Activated T-helper 1 cell treated with anti-CD3 and anti-CD28 coated beads, Interleukin-12 subunit alpha, Interleukin-12 subunit beta, Interleukin-2, Interleukin-4 antibody, amounts not matched to agents 30 ng/mL and 10 ng/mL and 1 ng/mL, durations not matched to agents 14 hours and 24 hours and 36 hours (primary cell): Measurements from ENCODE around the gene CFC1. TPM values are rescaled to one million over a fixed set of nuclear protein-coding genes. Genes with fewer than 3 reads are reported as not detected.
"Not testable (repeated sequence)": the region's sequence is repeated elsewhere in the genome, so short reads cannot be mapped to it uniquely, and the experiment has no call there.

Experiments used
- DNase-seq: peaks from one replicate; pipeline ENCODE4 v3.0.0; 2021; ENCODE audit warnings: low spot score
- H3K27ac Mint-ChIP-seq: one replicate; pipeline ENCODE4 v1.8.0; 2021; ENCODE audit warnings: mild to moderate bottlenecking, mixed read lengths
- H3K27me3 Mint-ChIP-seq: one replicate; pipeline ENCODE4 v1.8.0; 2022; ENCODE audit warnings: mild to moderate bottlenecking, moderate library complexity, mixed read lengths; ENCODE audit not compliant: insufficient read depth
- H3K36me3 Mint-ChIP-seq: one replicate; pipeline ENCODE4 v1.8.0; 2021; ENCODE audit warnings: low read depth, mixed read lengths
- H3K4me1 Mint-ChIP-seq: one replicate; pipeline ENCODE4 v1.8.0; 2021; ENCODE audit warnings: low read depth, mixed read lengths
- H3K4me3 Mint-ChIP-seq: one replicate; pipeline ENCODE4 v1.8.0; 2021; ENCODE audit warnings: mild to moderate bottlenecking, moderate library complexity, mixed read lengths
- H3K9me3 Mint-ChIP-seq: one replicate; pipeline ENCODE4 v1.8.0; 2021; ENCODE audit warnings: mixed read lengths
- intact Hi-C: fragments of 100-400 bp; cut with micrococcal nuclease; formaldehyde crosslinking; loops from one replicate; pipeline ENCODE4 v1.15.1; 2024
- total RNA-seq: library from RNA; stranded (reverse); gene quantifications from 2 replicates; pipeline ENCODE4 v1.2.3, GENCODE V29; 2022

Gene CFC1
- total RNA-seq, 1 donor from 2014 or later: not detected

GRCh38 chr2:130574230-130574629 lies 25.1 kb downstream of the CFC1 start:
- DNase-seq: not testable (repeated sequence)

DNA sequence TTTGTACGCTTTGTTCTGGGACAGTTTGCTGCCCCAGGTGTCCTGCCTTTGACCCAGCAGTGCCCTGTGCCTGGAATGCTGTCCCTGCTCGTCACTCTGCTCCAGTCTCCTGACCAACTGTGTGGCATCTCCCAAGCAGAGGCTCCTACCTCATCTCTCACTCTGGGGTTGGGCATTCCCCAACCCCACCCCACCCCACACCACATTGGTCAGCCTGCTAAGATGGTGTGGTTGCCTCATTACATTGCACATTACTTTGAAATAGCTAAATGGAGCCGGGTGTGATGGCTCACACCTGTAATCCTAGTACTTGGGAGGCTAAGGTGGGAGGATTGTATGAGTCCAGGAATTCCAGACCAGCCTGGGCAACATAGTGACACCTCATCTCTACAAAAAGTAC lies 27.4 kb downstream of the CFC1 start:
- H3K9me3 Mint-ChIP-seq, H3K36me3 Mint-ChIP-seq, H3K27ac Mint-ChIP-seq, H3K4me3 Mint-ChIP-seq, H3K27me3 Mint-ChIP-seq, H3K4me1 Mint-ChIP-seq, DNase-seq, intact Hi-C loops: not testable (repeated sequence)

More at GRCh38 chr2:130574230-130574629, 25.1 kb downstream of the CFC1 start:
- H3K4me1 Mint-ChIP-seq, H3K27ac Mint-ChIP-seq, H3K27me3 Mint-ChIP-seq, H3K9me3 Mint-ChIP-seq, intact Hi-C loops, H3K4me3 Mint-ChIP-seq, H3K36me3 Mint-ChIP-seq: not testable (repeated sequence)

DNA sequence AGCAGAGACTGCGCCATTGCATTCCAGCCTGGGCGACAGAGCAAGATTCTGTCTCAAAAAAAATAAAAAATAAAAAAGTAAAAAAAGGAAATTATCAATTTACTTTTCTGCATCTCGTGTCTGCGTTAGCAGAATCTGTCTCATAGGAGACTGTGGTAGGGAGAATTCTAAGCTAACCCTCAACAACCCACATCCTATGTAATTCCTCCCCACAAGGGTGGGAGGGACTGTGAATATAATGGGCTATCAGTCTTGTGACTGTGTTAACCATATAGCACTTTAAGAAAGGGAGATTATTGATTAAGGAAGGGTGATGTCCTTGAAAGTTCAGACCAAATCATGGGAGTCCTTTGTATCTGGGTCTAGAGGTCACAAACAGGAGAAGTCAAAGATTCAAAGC lies 33.2 kb downstream of the CFC1 start:
- DNase-seq, H3K9me3 Mint-ChIP-seq, H3K36me3 Mint-ChIP-seq, H3K27me3 Mint-ChIP-seq, H3K4me1 Mint-ChIP-seq, H3K4me3 Mint-ChIP-seq, H3K27ac Mint-ChIP-seq, intact Hi-C loops: not testable (repeated sequence)

DNA sequence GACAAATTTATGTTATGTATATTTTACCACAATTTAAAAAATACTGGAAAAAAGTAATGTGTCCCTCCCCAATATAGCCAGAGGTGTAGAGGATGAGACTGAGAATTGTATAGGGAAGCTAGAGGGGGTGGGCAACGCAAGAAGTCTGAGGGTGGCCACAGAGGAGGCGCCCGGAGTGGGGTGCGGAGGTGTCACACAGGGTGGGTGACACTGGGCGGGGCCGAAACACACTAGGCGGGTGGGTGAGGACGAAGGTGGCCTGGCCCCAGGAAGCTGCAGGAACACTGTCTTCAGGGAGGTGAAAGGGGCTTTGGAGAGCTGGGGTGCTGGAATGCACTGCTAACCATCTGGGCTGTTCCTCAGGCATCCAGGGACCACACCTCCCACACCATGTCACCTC lies 42.9 kb downstream of the CFC1 start:
- H3K4me3 Mint-ChIP-seq, H3K4me1 Mint-ChIP-seq, intact Hi-C loops, DNase-seq, H3K27ac Mint-ChIP-seq, H3K9me3 Mint-ChIP-seq, H3K36me3 Mint-ChIP-seq, H3K27me3 Mint-ChIP-seq: not testable (repeated sequence)

DNA sequence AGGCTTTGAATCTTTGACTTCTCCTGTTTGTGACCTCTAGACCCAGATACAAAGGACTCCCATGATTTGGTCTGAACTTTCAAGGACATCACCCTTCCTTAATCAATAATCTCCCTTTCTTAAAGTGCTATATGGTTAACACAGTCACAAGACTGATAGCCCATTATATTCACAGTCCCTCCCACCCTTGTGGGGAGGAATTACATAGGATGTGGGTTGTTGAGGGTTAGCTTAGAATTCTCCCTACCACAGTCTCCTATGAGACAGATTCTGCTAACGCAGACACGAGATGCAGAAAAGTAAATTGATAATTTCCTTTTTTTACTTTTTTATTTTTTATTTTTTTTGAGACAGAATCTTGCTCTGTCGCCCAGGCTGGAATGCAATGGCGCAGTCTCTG lies 45.2 kb downstream of the CFC1 start:
- H3K4me3 Mint-ChIP-seq, H3K27ac Mint-ChIP-seq, DNase-seq, H3K9me3 Mint-ChIP-seq, intact Hi-C loops, H3K36me3 Mint-ChIP-seq, H3K27me3 Mint-ChIP-seq, H3K4me1 Mint-ChIP-seq: not testable (repeated sequence)

DNA sequence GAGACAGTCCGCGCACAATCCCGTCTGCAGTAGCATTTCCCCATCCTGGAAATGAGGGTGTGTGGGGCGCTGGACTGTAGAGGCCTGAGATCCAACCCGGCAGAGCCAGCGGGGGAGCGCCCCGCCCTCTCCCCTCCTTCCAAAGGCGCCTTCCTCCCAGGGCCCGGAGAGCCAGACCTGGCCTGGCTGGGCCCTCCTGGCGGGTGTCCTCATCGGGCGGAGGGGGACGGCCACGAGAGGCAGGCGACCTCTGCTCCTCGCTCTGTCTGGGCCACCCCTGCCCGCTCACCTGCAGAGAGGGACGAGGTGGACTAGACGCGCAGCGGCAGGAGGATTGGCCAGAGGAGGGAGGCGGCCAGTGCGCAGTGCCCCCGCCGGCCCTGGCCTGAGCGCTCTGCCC lies 49.9 kb downstream of the CFC1 start:
- H3K9me3 Mint-ChIP-seq, H3K4me3 Mint-ChIP-seq, DNase-seq, H3K36me3 Mint-ChIP-seq, intact Hi-C loops, H3K27ac Mint-ChIP-seq, H3K27me3 Mint-ChIP-seq, H3K4me1 Mint-ChIP-seq: not testable (repeated sequence)

DNA sequence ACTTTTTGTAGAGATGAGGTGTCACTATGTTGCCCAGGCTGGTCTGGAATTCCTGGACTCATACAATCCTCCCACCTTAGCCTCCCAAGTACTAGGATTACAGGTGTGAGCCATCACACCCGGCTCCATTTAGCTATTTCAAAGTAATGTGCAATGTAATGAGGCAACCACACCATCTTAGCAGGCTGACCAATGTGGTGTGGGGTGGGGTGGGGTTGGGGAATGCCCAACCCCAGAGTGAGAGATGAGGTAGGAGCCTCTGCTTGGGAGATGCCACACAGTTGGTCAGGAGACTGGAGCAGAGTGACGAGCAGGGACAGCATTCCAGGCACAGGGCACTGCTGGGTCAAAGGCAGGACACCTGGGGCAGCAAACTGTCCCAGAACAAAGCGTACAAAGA lies 51.0 kb downstream of the CFC1 start:
- intact Hi-C loops, H3K27me3 Mint-ChIP-seq, H3K4me1 Mint-ChIP-seq: not testable (repeated sequence)

GRCh38 chr2:130544978-130545377 lies 54.4 kb downstream of the CFC1 start:
- H3K4me3 Mint-ChIP-seq, H3K36me3 Mint-ChIP-seq, H3K27me3 Mint-ChIP-seq, DNase-seq, intact Hi-C loops, H3K4me1 Mint-ChIP-seq, H3K9me3 Mint-ChIP-seq, H3K27ac Mint-ChIP-seq: not testable (repeated sequence)

More for the DNA sequence above, 51.0 kb downstream of the CFC1 start:
- not testable (repeated sequence) for DNase-seq, H3K9me3 Mint-ChIP-seq, H3K36me3 Mint-ChIP-seq, H3K27ac Mint-ChIP-seq, H3K4me3 Mint-ChIP-seq

- H3K36me3 Mint-ChIP-seq, intact Hi-C loops, H3K27me3 Mint-ChIP-seq, H3K27ac Mint-ChIP-seq, H3K4me1 Mint-ChIP-seq, H3K9me3 Mint-ChIP-seq, DNase-seq, H3K4me3 Mint-ChIP-seq: not testable (repeated sequence)
These were observed 55.4 kb downstream of the CFC1 start for GRCh38 chr2:130543785-130544528.

GRCh38 chr2:130542789-130543188 lies 56.6 kb downstream of the CFC1 start:
- H3K4me3 Mint-ChIP-seq, DNase-seq, intact Hi-C loops, H3K27ac Mint-ChIP-seq, H3K9me3 Mint-ChIP-seq, H3K4me1 Mint-ChIP-seq, H3K27me3 Mint-ChIP-seq, H3K36me3 Mint-ChIP-seq: not testable (repeated sequence)

Other genes with a start within 250 kb of the CFC1 start
- 66.9 and 68.9 TPM in 2 replicates for gene PTPN18, start 243.5 kb downstream of the CFC1 start, total RNA-seq
- not detected in 2 replicates for gene POTEI, start 90.2 kb downstream of the CFC1 start, total RNA-seq
- not detected in 2 replicates for gene CFC1B, start 78.4 kb downstream of the CFC1 start, total RNA-seq
- gene POTEJ, start 11.9 kb upstream of the CFC1 start, total RNA-seq: not detected in 2 replicates
- gene GPR148, start 129.5 kb upstream of the CFC1 start, total RNA-seq: not detected in 2 replicates
- gene AMER3, start 156.0 kb upstream of the CFC1 start, total RNA-seq: not detected in 2 replicates
- 0.05 and 0.10 TPM in 2 replicates for gene ARHGEF4, start 237.3 kb upstream of the CFC1 start, total RNA-seq